IMR-90 (cell line): Measurements from ENCODE around the gene ABTB2.

ENCODE experiments used
- BHLHE40 ChIP-seq: fragments of 150-350 bp; IDR thresholded peaks from 2 replicates; pipeline ENCODE4 v1.6.1; 2016; ENCODE audit warnings: mild to moderate bottlenecking, low read depth, low read length
- CEBPB ChIP-seq: IDR thresholded peaks from 2 replicates; pipeline ENCODE4 v1.6.1; 2012; ENCODE audit warnings: low read depth, low read length, improper control_type of control experiment
- CHD1 ChIP-seq: IDR thresholded peaks from 2 replicates; pipeline ENCODE4 v1.6.1; 2012; ENCODE audit warnings: low read depth, low read length, improper control_type of control experiment
- FOS ChIP-seq: fragments of 150-350 bp; IDR thresholded peaks from 2 replicates; pipeline ENCODE4 v1.6.1; 2016; ENCODE audit warnings: low read depth, low read length
- MAFK ChIP-seq: IDR thresholded peaks from 2 replicates; pipeline ENCODE4 v1.6.1; 2012; ENCODE audit warnings: low read depth, low read length, improper control_type of control experiment
- MXI1 ChIP-seq: IDR thresholded peaks from 2 replicates; pipeline ENCODE4 v1.6.1; 2012; ENCODE audit warnings: low read depth, mild to moderate bottlenecking, low read length, moderate library complexity, borderline replicate concordance
- POLR2A ChIP-seq: IDR thresholded peaks from 2 replicates; pipeline ENCODE4 v1.6.1; 2012; ENCODE audit warnings: mild to moderate bottlenecking, low read depth, low read length
- RAD21 ChIP-seq: IDR thresholded peaks from 2 replicates; pipeline ENCODE4 v1.6.1; 2012; ENCODE audit warnings: low read length, improper control_type of control experiment
- RCOR1 ChIP-seq: IDR thresholded peaks from 2 replicates; pipeline ENCODE4 v1.6.1; 2012; ENCODE audit warnings: mild to moderate bottlenecking, low read length, improper control_type of control experiment; ENCODE audit not compliant: insufficient replicate concordance
- SMC3 ChIP-seq: fragments of 150-350 bp; IDR thresholded peaks from 2 replicates; pipeline ENCODE4 v1.6.1; 2016; ENCODE audit warnings: low read depth, mild to moderate bottlenecking, antibody characterized with exemption, low read length, moderate library complexity
- TF ChIP-seq, protein P1 (sequence below): conservative IDR thresholded peaks from 2 replicates; pipeline ENCODE4 v1.5.1; 2012; ENCODE audit warnings: mild to moderate bottlenecking, low read depth, low read length, improper control_type of control experiment
- TF ChIP-seq, protein P2 (sequence below): fragments of 150-350 bp; IDR thresholded peaks from 2 replicates; pipeline ENCODE4 v1.6.1; 2016; ENCODE audit warnings: low read depth, mild to moderate bottlenecking, low read length, moderate library complexity, borderline replicate concordance
- TF ChIP-seq, protein P3 (sequence below): fragments of 150-350 bp; IDR thresholded peaks from 2 replicates; pipeline ENCODE4 v1.6.1; 2017; ENCODE audit warnings: mild to moderate bottlenecking, antibody characterized with exemption, low read length, low read depth

DNA sequence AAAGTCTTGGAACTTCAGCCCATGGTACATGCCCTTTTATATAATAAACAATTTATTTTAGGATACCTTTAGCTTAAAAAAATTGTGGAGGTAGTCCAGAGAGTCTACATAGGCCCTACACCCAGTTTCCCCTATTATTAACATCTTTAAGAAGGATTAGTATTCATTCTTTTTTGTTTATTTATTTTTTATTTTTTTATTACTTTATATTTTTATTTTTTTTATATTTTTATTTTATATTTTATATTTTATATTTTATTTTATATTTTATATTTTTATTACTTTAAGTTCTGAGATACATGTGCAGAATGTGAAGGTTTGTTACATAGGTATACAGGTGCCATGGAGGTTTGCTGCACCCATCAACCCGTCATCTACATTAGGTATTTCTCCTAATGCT is 15.9 kb upstream of the ABTB2 start:
- TF ChIP-seq POLR2A = no peak
- TF ChIP-seq, protein P1, sequence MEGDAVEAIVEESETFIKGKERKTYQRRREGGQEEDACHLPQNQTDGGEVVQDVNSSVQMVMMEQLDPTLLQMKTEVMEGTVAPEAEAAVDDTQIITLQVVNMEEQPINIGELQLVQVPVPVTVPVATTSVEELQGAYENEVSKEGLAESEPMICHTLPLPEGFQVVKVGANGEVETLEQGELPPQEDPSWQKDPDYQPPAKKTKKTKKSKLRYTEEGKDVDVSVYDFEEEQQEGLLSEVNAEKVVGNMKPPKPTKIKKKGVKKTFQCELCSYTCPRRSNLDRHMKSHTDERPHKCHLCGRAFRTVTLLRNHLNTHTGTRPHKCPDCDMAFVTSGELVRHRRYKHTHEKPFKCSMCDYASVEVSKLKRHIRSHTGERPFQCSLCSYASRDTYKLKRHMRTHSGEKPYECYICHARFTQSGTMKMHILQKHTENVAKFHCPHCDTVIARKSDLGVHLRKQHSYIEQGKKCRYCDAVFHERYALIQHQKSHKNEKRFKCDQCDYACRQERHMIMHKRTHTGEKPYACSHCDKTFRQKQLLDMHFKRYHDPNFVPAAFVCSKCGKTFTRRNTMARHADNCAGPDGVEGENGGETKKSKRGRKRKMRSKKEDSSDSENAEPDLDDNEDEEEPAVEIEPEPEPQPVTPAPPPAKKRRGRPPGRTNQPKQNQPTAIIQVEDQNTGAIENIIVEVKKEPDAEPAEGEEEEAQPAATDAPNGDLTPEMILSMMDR = no peak
- no peak for TF ChIP-seq SMC3
- TF ChIP-seq RCOR1 = no peak
- no peak for TF ChIP-seq MAFK
- TF ChIP-seq RAD21 = no peak
- TF ChIP-seq, protein P2, sequence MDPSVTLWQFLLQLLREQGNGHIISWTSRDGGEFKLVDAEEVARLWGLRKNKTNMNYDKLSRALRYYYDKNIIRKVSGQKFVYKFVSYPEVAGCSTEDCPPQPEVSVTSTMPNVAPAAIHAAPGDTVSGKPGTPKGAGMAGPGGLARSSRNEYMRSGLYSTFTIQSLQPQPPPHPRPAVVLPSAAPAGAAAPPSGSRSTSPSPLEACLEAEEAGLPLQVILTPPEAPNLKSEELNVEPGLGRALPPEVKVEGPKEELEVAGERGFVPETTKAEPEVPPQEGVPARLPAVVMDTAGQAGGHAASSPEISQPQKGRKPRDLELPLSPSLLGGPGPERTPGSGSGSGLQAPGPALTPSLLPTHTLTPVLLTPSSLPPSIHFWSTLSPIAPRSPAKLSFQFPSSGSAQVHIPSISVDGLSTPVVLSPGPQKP = no peak
- no peak for TF ChIP-seq BHLHE40
- TF ChIP-seq CHD1 = no peak
- TF ChIP-seq CEBPB = no peak
- TF ChIP-seq FOS = no peak
- TF ChIP-seq, protein P3, sequence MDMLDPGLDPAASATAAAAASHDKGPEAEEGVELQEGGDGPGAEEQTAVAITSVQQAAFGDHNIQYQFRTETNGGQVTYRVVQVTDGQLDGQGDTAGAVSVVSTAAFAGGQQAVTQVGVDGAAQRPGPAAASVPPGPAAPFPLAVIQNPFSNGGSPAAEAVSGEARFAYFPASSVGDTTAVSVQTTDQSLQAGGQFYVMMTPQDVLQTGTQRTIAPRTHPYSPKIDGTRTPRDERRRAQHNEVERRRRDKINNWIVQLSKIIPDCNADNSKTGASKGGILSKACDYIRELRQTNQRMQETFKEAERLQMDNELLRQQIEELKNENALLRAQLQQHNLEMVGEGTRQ = no peak
- no peak for TF ChIP-seq MXI1
